ENCODE measurements around the gene UBR1.

GRCh38 chr15:43127752-43128151 is 21.9 kb upstream of the UBR1 start:
- TF ChIP-seq SIN3A (IDR thresholded peaks at IDR 0.05; ENCODE audit: borderline replicate concordance, insufficient read depth, low read length): no peak
- no peak for TF ChIP-seq POLR2AphosphoS5 (IDR thresholded peaks at IDR 0.05; ENCODE audit: low read depth, low read length)
- TF ChIP-seq TAF1 (IDR thresholded peaks at IDR 0.05; ENCODE audit: borderline replicate concordance, insufficient read depth, low read length): no peak

Measured in PFSK-1 (cell line).